GM21619 (cell line): ENCODE results near the gene NFS1.
"Not testable (repeated sequence)": the region's sequence is repeated elsewhere in the genome, so short reads cannot be mapped to it uniquely, and the experiment has no call there.

ENCODE experiments used
- ATAC-seq: cut with Tn5 transposase; IDR thresholded peaks from one replicate; pipeline ENCODE4 v1.9.1; 2021; ENCODE audit not compliant: unreplicated experiment

The NFS1 gene

DNA sequence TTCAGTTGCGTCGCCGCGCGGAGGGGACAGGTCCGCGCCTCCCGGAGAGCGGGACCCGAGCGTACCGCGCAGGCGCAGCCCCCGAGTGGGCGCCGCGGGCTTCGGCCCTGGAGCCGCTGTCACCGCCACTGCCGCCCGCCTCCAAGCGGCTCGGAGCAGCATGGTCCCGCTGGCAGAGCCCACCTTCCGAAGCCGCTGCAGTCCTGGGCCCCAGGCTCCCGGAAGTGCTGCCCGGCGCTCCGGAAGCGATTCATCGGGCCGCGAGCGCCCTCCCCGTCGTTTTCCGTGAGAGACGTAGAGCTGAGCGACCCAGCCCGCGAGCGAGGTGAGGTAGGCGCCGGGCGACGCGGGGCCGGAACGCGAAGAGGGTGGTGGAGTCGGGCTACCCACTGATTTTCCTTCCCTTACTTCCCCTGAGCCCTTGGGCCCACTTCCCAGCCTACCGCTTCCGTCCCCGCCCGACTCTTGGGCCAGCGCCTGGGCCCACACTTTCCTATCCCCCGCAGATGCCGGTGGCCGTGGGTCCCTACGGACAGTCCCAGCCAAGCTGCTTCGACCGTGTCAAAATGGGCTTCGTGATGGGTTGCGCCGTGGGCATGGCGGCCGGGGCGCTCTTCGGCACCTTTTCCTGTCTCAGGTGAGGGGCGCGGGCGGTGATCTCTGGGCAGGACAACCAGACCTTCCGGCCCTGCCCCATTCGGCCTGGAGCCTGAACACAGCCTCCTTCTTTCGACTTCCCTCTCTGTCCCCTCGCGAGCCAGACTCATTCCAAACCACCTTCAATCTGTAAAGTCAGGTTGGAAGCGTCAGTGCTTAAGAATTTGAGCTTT is at the start of gene NFS1, which contains the start of gene ROMO1:
NFS1 (minus strand) TSS at position 226 of the 830 bp plus-strand sequence; CDS start at position 162, 64 bp downstream.
ROMO1 (plus strand) TSS at position 279 of the 830 bp plus-strand sequence; CDS start at position 507, 228 bp downstream.
- ATAC-seq, result peak; percentile 76

- ATAC-seq, result not testable (repeated sequence)
Measured at GRCh38 chr20:35744492-35744841, 45.3 kb upstream of the NFS1 start.

DNA sequence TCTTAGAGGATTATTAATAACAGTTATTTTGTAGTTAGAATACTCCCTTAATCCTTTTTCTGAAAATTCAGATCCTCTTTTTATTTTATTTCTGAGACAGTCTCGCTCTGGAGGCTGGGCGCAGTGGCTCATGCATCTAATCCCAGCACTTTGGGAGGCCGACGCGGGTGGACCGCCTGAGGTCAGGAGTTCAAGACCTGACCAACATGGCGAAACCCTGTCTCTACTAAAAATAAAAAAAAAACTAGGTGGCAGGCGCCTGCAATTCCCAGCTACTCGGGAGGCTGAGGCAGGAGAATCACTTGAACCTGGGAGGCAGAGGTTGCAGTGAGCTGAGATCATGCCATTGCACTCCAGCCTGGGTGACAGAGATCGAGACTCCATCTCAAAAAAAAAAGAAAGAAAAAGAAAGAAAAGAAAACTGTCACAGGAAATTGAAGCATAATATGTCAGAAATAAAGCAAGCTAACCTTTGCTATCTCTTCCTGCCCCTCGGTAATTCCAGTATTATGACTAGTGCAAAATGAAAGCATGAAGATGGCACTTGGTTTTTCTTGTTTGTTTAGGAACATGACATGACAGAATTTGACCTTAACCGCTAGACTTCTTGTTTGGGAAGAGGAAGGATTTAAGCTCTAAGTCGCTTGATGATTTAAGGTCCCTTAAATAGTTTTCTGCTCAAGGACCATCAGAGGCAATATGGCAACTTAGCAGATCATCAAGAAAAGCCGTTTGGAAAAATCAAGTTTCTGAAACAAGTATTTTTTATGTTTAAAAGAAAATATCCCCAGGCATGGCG is 44.7 kb upstream of the NFS1 start:
- no peak for ATAC-seq

GRCh38 chr20:35742741-35743523 is 43.8 kb upstream of the NFS1 start:
- ATAC-seq, result no peak

- peak; percentile 88 for ATAC-seq
Measured at GRCh38 chr20:35741892-35742740, 43.0 kb upstream of the NFS1 start, which contains the start of gene RBM39. TSS of gene RBM39 (minus strand) at chr20:35742260. CDS start at chr20:35740874, 1,386 bp downstream.

DNA sequence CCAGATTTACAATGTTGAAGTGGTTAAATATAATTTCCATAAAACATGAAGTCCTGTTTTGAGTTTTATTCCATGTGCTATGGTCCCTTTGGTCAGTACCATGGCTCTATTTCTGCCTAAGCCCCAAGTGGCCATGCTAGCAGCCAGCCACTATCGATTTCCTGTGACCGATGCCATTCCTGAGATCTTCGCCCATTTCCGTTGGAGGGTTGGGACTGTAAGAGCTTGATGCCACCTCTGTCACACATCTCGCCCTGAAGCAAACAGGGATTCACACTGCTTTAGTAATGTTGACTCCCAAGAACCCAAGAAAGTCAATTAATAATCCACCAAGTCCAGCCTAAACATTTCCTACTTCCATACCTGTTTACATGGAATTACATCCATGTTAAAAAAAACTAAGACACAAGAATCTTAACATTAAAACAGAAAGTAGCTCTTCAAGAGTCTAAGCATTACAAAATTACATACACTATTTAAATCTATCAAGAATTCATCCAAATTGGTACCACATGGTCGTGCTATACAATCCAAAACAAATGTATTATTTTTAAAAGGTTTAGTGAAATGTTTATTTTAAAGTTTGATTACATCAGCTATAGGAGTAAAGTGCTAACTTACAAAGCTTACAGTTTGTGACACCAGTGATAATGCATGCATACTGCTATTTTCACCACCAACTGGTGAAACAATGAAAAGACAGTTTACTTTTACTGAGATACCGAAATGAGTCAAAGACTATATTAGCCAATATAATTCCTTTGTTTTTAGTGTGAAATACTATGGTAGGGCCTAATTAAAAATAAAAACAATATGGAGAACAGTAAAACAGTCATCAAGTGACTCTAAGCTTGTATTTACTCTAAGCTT is 40.4 kb upstream of the NFS1 start:
- ATAC-seq, result no peak

- ATAC-seq, result no peak
Measured at GRCh38 chr20:35738410-35739179, 39.4 kb upstream of the NFS1 start.

DNA sequence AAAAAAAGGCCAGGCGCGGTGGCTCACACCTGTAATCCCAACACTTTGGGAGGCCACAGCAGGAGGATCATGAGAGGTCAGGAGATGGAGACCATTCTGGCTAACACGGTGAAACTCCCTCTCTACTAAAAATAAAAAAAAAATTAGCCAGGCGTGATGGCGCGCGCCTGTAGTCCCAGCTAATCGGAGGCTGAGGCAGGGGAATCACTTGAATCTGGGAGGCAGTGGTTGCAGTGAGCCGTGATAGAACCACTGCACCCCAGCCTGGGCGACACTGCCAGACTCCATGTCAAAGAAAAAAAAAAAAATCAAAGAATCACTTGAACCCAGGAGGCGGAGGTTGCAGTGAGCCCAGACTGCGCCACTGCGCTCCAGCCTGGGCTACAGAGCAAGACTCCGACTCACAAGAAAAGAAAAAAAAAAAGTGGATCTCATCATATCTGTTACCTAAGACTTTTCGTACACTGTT is 38.7 kb upstream of the NFS1 start:
- ATAC-seq, result no peak

DNA sequence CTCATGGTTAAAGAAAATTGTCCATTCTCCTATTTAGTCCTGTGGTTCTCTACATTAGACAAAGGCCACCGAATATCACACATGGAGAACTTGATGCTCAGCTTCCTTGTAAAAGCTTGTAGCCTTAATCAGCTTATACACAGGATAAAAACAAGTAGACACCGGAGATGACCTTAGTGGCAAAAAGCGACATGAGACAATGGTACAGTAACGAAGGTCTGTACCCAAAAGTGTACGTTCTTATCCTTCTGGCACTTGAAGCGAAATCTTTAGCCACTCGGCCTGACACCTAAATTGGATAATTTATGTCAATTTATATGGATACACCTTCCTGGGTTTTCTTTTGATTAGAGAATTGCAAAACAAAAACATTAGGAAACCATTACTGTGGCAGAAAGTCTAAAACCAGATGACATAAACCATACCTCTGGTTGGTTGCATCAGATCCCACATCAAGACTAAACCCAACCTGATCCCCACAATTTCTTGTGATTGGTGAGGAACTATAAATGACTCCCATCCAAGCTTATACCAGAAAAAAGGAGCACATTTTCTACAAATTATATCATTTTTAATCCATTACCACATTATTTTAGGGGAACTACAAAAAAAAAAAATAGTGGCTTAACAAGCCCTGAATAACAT is 36.8 kb upstream of the NFS1 start:
- no peak for ATAC-seq

DNA sequence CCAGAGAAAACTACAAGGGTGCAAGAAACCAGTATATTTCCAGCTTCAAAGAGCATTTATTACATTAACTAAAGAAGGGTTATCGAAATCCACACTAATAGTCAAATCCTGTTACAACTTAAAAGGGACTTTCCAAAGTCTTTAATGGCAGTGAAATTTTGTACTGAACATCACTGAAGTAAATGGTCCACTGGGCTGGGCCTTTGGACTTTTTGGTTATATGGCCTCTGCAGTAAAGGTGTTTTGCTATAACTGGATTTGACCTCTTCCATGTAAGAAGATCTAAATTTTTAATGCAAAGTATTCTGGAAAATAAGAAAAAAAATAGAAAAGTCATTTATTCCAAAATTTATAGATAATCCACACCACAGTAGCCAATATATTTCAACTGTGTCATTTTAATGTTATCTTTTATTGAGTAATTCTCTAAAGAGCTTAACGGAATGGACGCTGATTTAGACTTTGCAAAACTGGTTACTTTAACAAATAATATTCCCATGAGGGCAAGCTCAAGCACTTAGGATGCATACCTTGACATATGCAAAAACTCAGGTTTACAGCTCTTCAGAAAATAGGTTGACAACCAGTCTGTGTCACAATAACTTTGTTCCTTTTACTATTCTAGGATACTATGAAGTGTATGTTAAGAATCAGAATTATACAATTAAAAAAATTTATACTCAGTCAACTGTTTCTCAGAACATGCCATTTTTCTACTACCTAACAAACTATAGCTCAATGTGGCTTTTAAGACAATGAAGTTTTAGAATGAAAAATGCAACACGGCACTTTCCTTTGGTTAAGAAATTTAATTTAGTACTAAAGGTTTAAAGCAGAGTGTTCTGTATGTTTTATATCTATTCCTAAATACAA is 35.9 kb upstream of the NFS1 start:
- ATAC-seq, result no peak

GRCh38 chr20:35734374-35734773 is 35.2 kb upstream of the NFS1 start:
- no peak for ATAC-seq

GRCh38 chr20:35732644-35732982 is 33.5 kb upstream of the NFS1 start:
- no peak for ATAC-seq

GRCh38 chr20:35731862-35732643 is 32.9 kb upstream of the NFS1 start:
- ATAC-seq, result no peak

GRCh38 chr20:35731469-35731788 is 32.3 kb upstream of the NFS1 start:
- no peak for ATAC-seq

DNA sequence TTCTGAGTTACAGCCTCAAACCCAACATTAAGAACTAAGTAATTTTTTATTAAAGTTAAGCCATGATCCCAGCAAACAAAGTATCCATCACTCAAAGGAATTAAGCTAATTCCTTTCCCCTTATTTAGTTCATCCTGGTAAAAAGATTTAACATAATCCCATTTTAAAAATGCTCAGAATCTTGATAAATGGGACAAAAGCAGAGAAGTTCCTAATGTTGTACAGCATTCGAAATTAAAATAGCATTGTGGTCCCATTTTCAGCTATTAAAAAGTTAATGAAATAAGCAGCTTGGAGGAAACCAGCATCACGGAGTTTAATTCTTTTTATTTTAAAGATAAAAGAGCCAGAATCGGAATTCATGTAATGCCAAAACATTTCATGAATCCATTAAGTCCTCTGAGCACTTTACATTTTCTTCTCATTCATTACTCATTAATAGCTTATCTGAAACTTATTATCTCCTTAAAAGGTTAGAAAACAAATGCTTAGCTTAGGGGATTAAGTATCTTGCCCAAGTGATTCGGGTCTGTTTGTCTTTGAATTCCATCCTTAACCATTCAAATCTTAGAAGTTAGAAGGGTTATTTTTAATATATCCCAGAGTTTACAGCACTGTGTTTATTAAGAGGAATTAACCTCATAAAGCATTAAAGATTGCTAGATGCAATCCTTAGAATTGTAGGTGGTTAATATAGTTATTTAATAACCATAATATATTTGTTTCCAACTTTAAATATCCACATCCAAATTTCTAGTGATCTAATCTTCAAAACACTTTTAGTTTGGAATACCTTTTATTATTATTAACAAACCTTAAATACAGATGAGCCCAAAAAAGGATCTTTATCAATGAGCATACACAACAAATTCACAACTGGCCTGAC is 31.7 kb upstream of the NFS1 start:
- ATAC-seq, result no peak
